Measurements from ENCODE around the gene SNX18.

Gene SNX18

DNA sequence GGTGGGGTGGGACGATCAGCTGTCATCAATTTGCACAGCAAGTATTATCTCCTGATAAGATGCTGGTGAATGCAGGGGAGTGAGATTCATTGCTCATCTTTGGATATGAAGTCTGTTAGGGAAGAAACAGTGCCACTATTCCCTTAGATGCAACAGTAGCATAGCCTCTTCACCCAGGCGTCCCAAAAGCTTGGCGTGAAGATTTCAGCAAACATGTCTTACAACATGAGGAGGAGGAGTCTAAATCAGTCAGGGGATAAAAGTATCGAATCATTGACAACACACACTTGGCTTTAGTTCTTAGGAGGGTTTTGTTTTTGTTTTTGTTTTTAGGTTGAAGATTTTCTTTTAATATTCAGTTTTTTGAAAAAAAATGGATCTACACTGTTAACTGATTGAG lies 26.5 kb downstream of the SNX18 start:
- DNase-seq, result no peak

GRCh38 chr5:54545796-54546195 lies 28.2 kb downstream of the SNX18 start:
- no peak for DNase-seq

GRCh38 chr5:54547711-54548250 lies 30.2 kb downstream of the SNX18 start:
- DNase-seq, result no peak

DNA sequence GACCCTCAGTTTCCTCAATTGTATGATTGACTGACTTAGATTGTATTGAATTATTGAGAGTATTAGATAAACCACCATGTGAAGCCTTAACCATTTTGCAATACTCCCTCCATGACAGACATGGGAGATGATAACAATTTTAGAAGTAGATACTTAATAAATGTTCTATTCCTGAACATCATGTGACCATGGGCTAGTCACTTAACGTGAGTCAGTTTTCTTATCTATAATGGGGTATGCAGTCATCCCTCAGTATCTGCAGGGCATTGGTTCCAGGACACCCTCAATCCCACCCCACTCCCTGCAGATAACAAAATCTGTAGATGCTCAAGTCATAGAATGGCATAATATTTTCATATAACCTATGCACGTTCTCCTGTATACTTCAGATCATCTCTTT lies 31.0 kb downstream of the SNX18 start:
- DNase-seq, result no peak

GRCh38 chr5:54551292-54551691 lies 33.7 kb downstream of the SNX18 start:
- DNase-seq, result no peak

DNA sequence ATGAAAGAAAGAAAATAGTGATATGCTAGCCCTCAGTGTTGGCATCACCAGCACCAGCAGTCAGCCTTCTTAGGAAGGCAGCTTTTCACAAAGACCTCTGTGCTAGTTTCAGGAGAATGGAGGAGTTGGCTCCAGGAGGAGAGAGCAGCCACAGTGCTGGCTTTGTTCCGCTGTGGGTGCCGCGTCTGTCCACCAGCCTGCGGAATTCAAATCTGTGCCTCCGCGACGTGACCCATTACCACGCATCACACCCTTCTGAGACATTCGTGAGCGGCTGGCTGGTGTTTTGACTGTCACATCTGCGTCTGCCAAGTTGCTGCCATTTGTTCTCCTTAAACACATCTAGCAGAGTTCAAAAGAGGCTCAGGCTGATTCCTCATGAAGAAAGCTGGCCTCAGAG lies 34.4 kb downstream of the SNX18 start:
- no peak for DNase-seq

GRCh38 chr5:54552446-54552845 lies 34.9 kb downstream of the SNX18 start:
- no peak for DNase-seq

DNA sequence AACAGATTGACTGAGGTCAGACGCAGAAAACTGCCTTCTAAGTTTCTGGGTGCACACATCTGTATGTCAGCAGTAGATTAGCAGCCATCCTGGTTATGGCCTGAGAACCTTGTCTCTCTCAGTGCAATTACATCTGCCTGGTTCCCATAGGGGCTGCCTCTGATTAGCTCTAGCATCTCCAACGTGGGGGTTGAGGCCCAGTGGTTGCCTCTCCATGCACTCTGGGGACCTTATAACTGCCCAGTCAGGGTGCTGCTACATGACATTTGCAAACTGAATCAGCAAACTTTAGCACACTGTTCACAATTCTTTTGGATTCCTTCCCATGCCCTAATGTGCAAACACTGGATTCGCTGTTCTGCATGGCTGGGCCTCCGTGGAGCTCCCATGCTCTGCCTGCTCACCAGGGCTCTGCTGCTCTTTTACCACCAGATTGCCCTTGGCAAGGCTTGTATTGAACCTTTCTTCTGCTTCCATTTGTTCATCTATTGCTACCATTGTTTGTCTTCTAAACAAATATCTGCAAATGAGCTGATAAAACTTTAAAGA lies 36.2 kb downstream of the SNX18 start:
- DNase-seq, result no peak

DNA sequence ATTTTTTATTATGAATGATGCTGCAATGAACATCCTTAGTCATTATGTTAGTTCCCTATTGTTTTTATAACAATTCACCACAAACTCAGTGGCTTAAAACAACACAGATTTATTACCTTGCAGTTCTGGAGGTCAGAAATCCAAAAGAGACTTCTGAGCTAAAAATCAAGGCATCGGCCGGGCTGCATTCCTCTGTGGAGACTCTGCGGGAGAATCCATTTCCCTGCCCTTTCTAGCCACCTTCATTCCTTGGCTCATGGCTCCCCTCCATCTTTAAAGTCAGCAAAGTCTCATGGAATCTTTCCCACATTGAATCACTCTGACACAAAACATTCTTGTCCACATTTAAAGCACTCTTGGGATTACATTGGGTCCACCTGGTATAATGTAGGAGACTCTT lies 38.6 kb downstream of the SNX18 start:
- no peak for DNase-seq

DNA sequence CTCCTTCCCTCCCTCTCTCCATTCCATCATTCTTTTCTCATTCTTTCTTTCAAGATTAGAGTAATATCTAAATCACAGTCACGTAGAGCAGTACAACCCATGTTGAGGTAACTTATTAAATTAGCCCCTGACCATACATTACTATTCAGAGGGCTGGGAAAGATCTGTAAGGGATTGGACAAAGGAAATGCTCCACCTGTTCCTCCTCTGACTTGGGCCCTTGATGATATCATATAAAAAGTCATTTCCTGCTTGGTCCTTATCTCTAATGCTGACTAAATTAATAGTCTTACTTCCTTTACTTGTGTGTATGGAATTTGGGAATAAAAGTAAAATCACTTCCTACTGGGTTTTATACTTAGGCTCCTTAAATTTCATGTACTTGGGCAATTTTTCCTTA lies 40.8 kb downstream of the SNX18 start:
- DNase-seq, result no peak

DNA sequence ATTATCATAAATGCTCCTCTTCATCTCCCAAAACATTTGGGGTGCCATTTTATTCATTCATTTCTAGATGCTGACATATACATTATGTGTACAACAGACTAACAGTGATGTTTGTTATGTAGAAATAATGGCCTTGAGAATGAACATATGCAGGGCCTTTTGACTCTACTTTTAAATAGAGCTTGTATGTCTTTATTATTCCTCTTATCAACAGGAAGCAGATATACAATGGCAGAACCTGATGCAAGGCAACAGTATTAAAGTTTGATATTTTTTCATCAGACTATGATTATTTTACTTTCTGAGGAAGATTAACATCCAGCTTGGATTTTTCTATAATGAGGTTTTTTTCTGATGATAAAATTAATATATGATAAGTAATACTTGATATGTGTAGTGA lies 44.1 kb downstream of the SNX18 start:
- DNase-seq, result no peak

DNA sequence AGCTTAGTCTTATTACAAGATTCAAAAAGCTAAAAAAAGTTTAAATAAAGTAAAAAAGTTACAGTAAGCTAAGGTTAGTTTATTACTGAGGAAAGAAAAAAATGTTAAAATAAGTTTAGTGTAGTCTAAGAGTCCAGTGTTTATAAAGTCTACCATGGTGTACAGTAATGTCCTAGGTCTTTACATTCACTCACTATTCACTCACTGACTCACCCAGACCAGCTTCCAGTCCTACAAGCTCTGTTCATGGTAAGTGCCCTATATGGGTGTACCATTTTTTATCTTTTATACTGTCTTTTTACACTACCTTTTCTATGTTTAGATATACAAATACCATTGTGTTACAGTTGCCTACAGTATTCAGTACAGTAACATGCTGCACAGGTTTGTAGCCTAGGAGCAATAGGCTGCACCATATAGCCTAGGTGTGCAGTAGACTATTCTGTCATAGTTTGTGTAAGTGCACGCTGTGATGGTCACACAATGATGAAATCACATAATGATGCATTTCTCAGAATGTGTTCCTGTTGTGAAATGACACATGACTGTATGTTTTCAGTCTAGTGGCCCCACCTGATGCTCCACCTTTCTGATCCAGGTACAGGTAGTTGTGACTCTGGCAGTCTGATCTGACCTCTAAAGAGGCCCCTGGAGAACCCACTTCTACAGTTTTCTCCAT lies 45.7 kb downstream of the SNX18 start:
- no peak for DNase-seq

DNA sequence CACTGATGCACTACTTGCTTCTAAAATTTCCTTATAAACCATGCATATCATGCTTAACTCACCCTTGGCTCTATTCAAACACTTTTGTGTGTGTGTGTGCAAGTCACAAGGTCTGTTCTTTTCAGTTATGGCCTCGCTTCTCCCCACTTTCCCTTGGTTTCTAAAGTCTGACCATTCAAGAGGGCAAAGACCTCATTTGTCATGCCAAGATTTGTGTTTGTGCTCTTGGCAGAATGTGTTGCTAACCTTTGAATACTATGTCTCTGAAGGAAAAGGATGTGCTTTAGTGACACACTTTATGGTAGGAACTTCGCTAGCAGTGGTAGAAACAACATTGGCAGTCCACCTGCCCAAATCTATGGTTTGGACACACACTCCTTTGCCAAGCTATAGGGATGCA lies 50.4 kb downstream of the SNX18 start:
- no peak for DNase-seq

DNA sequence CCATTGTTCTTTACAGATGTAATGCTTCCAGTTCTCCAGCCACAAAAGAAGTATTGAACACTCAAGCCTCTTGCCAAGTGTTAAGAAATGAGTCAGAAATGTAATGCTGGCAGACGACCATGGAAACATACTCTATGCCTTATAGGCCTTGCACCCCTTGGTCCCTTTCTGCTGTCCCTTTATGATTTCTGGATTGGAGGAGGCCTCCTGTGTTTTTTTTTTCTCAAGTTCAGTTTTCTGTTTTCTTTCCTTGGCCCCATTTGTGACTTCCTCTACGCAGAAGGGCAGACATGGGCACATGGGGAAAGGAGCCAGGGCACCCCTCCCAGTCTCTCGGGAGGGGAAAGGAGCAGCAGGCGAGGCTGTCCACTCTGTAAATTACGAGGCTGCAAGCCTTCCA lies 53.4 kb downstream of the SNX18 start:
- DNase-seq, result no peak

GRCh38 chr5:54571462-54571861 lies 53.9 kb downstream of the SNX18 start:
- DNase-seq, result no peak

DNA sequence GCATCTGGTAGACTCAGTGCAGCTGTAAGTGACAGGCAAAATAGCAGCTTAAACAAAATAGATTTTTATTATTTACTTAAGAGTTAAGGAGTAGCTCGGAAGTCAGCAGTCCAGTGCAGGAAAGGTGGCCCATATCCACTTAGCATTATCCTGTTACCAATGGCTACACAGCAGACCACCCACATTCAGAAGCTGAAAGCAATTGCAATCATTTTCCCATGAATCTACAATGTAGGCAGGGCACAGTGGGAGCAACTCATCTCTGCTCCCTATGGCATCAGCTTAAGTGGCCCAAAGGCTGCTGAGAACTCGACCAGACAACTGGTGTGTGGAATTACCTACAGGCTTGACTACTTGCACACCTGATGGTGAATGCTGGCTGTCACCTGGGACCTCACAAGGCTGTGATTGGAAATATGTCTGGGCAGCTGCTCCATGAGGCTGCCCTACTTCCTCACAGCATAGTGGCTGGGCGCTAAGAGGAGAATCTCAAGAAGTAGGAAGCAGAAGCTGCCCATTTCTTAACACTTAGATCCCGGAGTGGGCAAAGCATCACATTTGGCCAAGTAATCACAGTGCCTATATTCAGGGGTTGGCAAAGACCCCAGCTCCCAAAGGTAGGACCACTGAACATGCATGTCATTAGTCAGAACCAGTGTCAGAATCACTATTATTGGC lies 56.4 kb downstream of the SNX18 start:
- DNase-seq, result no peak

GRCh38 chr5:54577528-54577927 lies 60.0 kb downstream of the SNX18 start:
- no peak for DNase-seq

- DNase-seq, result no peak
These were observed 60.5 kb downstream of the SNX18 start for GRCh38 chr5:54577937-54578653.

- no peak for DNase-seq
These were observed 62.2 kb downstream of the SNX18 start for GRCh38 chr5:54579591-54580295.

- no peak for DNase-seq
These were observed 63.6 kb downstream of the SNX18 start for GRCh38 chr5:54580997-54581811.

GRCh38 chr5:54581831-54582548 lies 64.4 kb downstream of the SNX18 start:
- DNase-seq, result no peak
